Nephron progenitor cell (in vitro differentiated cells): ENCODE results near the gene NAA25.

Source experiments
- DNase-seq: peaks from one replicate; pipeline ENCODE4 v3.0.0; 2021
- H3K27ac Mint-ChIP-seq: 2 replicates; pipeline ENCODE4 v1.8.0; 2021; ENCODE audit warnings: mild to moderate bottlenecking, moderate library complexity, mixed read lengths
- H3K27me3 Mint-ChIP-seq: 2 replicates; pipeline ENCODE4 v1.8.0; 2021; ENCODE audit warnings: mild to moderate bottlenecking, low read depth, mixed read lengths; ENCODE audit not compliant: poor library complexity
- H3K36me3 Mint-ChIP-seq: 2 replicates; pipeline ENCODE4 v1.8.0; 2021; ENCODE audit warnings: low read depth, mixed read lengths
- H3K4me1 Mint-ChIP-seq: 2 replicates; pipeline ENCODE4 v1.8.0; 2021; ENCODE audit warnings: mixed read lengths
- H3K4me3 Mint-ChIP-seq: 2 replicates; pipeline ENCODE4 v1.8.0; 2021; ENCODE audit warnings: mild to moderate bottlenecking, moderate library complexity, mixed read lengths
- H3K9me3 Mint-ChIP-seq: 2 replicates; pipeline ENCODE4 v1.8.0; 2021; ENCODE audit warnings: mild to moderate bottlenecking, moderate library complexity, mixed read lengths
- CTCF ChIP-seq: fragments of 200-600 bp; sonication (generic); IDR thresholded peaks from 2 replicates; pipeline ENCODE4 v1.5.0; 2021; ENCODE audit warnings: antibody characterized with exemption

NAA25 gene

DNA sequence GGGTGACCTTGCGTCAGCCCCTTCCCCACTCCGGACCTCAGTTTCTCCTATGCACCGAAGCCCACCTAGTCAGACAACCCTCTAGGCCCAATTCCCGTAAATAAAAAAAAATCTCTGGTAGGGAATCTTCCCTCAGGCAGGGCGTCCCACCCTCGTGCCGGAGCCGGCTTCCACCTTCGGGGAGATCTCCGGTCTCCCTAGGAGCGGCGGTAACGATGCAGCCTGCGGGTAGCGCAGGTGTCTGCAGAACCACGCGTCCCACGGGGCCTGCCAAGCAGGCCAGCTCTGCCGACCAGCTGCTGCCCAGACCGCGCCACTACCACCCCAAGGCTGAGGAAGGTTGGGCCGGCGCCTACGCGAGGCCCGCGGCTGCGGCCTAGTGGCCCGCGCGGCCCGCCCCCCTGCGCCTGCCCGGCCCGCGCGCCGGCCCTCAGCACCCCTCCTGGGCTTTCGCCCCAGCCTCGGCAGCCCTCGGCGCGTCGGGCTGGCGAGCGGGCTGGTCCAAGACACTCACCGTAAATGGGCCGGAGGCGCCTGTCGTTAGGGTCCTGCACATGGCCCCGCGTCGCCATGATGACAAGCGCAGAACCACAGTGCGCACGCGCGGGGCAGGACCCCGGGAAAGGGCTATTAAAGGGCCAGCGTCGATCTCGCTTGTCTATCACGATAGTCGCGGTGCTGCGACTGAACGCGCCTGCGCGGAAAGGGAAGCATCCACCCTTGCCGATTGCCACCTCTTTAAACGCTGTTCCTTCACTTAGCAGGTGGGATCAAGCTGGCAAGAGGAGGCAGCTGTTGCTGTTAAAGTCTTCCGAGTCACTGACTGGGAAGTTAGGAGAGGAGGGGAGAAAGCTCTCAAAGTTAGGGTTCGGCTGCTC, at the start of gene NAA25:
Gene NAA25 (minus strand): TSS at position 582 of the 878 bp plus-strand sequence. CDS start 10 bp downstream, at position 572.
- DNase-seq = peak; percentile 93
- Mint-ChIP-seq H3K4me3 (peak within 1 kb of the TSS; percentile 94), H3K27me3 (no peaks in the 10 kb centered on the region), H3K36me3 (peaks cover 15% of the 10 kb centered on the region), H3K9me3 (no peaks in the 10 kb centered on the region), H3K27ac (peak within 1 kb of the TSS; percentile 99), H3K4me1 (peaks cover 66% of the 10 kb centered on the region)
- no peak for TF ChIP-seq CTCF

DNA sequence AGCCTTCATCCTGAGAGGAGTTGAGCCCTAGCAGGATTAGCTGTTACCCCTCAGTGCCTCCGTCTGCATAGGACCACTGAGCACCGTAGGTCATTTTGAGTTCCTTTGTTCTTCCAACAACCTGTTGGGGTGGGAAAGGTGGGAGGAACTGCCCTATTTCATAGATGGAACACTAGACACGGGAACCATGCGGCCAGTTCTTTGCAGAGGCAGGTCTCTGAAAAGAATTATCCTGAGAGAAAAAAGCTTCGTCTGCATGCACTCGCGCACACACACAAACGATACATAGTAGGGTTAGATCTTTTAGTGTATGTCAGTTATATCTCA, 45.3 kb upstream of the NAA25 start:
- Mint-ChIP-seq H3K36me3 (peaks cover 93% of the 10 kb centered on the region), H3K27me3 (peaks cover 2% of the 10 kb centered on the region), H3K27ac (peak overlapping the region; percentile 70), H3K4me3 (no peak overlapping the region), H3K9me3 (peaks cover 50% of the 10 kb centered on the region), H3K4me1 (peaks cover 21% of the 10 kb centered on the region)
- no peak for DNase-seq
- TF ChIP-seq CTCF = no peak

DNA sequence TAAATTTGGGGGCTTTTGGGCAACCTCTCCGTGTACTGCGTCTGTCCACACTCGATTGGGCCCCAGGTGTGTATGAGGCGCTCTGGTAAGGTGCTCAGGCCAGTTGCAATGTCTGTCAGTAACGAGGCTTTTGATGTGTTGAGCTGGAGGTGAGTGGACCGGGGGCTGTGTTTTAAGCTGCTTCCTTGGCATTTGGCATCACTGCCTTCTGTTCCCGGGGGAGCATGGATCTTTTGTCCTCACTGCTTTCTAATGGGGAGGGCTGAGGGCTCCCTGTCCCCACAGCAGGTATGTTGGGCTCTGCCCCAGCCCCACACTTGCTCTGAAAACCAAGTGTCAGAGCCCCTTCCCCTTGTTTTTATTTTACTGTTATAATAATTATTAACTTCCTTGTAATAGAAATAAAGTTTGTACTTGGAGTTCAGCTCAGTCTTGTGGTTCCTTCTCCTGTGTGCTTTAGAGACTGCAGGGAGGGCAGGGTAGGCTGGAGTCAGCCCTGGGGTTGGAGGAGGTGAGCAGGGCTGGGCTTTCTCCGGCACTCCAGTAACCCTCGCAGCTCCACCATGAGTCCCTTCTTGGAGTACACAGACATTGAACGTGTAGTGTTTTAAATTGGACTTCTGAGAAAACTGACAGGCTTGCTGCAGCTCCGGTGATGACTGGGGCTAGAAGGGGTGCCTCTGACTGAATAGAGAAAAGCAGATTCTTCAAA, 44.8 kb upstream of the NAA25 start:
- no peak for DNase-seq
- Mint-ChIP-seq H3K36me3 (peaks cover 93% of the 10 kb centered on the region), H3K4me3 (no peak overlapping the region), H3K27ac (peak overlapping the region; percentile 97), H3K4me1 (peaks cover 21% of the 10 kb centered on the region), H3K27me3 (peaks cover 2% of the 10 kb centered on the region), H3K9me3 (peaks cover 44% of the 10 kb centered on the region)
- TF ChIP-seq CTCF = no peak

GRCh38 chr12:112151766-112152541, 43.4 kb upstream of the NAA25 start:
- no peak for DNase-seq
- H3K9me3 Mint-ChIP-seq = peaks cover 31% of the 10 kb centered on the region
- peaks cover 21% of the 10 kb centered on the region for H3K4me1 Mint-ChIP-seq
- peaks cover 2% of the 10 kb centered on the region for H3K27me3 Mint-ChIP-seq
- no peak overlapping the region for H3K4me3 Mint-ChIP-seq
- TF ChIP-seq CTCF = no peak
- H3K27ac Mint-ChIP-seq = peak overlapping the region; percentile 97
- H3K36me3 Mint-ChIP-seq = peaks cover 85% of the 10 kb centered on the region

DNA sequence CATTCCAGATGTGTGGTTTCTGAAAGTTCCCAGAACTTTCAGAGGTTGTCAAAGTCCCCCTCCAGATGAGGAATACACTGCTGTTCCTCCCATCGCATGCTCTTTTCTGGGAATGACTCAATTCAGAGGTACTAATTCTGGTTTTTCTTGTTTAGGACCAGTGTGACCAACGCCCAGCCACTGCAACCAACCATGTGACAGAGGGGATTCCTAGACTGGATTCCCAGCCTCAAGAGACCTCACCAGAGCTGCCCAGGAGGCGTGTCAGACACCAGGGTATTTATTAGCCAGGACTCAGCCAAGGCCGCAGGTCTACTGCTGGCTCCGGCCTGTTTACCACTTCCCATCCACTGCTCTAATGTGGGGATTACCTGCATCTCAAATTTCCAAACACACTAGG, 41.0 kb upstream of the NAA25 start:
- Mint-ChIP-seq H3K9me3 (peaks cover 9% of the 10 kb centered on the region), H3K4me3 (no peak overlapping the region), H3K36me3 (peaks cover 81% of the 10 kb centered on the region), H3K27me3 (no peaks in the 10 kb centered on the region), H3K4me1 (peaks cover 21% of the 10 kb centered on the region), H3K27ac (peak overlapping the region; percentile 38)
- TF ChIP-seq CTCF = no peak
- no peak for DNase-seq
